Epidermal melanocyte (primary cell): ENCODE measurements around the gene ISLR2.
"Not testable (repeated sequence)": the region's sequence is repeated elsewhere in the genome, so short reads cannot be mapped to it uniquely, and the experiment has no call there.

Experiments
- DNase-seq: peaks from one replicate; pipeline ENCODE4 v3.0.0; 2011; ENCODE audit warnings: low spot score; ENCODE audit not compliant: insufficient read length

ISLR2 gene

GRCh38 chr15:74156678-74157411 lies 26.5 kb downstream of the ISLR2 start:
- no peak for DNase-seq

DNA sequence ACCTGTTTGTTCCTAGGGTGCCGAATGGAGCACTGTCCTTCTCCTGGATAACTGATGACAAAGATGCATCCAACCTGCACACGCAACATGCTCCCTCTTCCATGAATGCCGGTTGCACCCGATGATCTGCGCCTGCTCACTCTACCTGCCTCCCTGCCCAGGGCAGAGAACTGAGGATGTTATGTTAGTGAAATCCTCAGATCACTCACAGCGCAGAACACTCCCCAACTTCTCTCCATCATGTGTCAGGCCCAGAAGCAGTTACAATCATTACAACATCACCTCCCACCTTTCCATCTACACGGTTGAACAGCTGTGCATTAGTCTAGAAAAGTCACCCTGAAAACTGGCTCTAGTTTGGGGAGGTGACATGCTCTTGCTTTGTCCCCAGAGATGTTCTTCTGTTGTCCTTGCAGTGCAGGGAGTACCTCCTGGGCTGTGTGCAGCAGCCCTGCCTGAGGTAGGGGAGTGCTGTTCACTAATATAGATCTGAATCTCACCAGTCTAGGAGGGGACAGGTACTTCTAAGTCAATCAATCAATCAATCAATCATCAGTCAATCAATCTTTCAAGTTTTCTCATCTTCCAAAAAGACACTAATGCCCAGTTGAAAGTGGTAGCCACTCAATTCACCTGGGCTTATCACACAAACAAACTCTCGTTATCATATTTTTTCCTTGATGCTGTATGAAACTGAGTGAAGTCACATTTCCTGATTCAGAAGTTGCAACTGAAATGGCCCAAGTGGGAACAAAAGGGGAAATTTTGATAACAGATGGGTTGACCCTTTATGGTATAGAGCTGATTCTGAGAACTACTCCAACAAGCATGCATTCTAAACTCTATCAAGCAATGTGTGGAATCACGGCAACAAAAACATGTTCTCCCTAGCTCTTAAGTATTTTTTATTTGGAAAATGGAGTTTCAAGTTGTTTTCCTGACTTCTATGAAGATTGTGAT lies 27.8 kb downstream of the ISLR2 start:
- DNase-seq, result no peak

GRCh38 chr15:74158855-74159650 lies 28.7 kb downstream of the ISLR2 start:
- no peak for DNase-seq

DNA sequence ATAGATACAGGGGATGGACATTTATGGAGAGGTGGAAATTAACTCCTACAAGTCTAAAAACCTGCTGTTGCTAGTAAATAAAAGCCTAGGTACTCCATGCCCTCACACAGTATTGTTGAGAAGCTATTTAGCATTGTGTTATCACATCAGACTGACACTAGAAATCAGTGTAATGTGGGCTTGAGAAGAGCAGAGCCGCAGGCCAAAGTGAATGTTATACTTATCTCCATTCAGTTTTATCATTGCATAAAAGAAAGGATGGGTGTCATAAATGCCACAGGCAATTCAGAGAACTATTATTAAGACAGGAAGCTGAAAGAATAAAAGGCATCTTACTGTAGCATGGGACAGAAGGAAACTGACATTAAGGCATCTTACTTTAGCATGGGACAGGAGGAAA lies 29.4 kb downstream of the ISLR2 start:
- no peak for DNase-seq

- DNase-seq, result not testable (repeated sequence)
Measured at GRCh38 chr15:74160390-74160789, 30.0 kb downstream of the ISLR2 start.

GRCh38 chr15:74162195-74162536 lies 31.8 kb downstream of the ISLR2 start:
- DNase-seq, result not testable (repeated sequence)

DNA sequence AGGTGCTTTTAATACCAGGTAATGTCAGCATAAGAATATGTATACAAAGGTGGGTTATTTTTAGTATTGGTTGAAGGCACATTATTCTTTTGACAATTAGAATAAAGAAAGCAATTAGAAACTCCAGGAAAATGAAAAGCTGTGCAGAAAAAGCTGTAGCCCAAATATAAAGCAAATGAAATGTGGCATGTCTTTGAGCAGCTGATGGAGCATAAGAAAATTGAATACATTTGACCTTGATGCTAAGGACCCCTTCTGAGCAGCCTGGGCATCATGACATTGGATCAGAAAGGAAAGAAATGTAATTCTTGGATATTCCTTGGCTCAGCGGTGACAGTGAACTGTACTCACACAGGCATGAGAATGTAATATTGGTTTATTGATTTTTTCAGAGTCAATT lies 35.1 kb downstream of the ISLR2 start:
- DNase-seq, result no peak

DNA sequence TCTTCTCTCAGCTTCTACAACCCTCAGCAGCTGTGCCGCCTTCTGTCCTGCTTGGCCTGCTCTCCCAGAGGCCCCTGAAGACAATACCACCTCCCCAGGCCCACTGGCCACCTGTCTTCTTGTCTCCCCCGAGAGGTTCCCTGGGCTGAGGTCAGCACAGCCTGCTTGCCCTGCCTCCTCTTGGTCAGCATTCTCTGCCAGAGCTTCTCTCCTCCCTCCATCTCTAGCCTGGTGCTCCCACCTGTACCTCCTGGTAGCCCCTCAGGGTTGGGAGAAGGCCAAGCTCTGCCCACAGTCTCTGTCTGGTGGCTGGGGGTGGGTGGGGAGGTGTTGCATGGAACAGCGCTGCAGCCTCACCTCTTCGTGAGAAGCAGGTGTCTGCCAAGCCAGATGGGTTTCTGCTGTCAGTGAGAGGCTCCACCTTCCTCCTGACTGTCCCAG lies 37.5 kb downstream of the ISLR2 start:
- DNase-seq, result no peak

DNA sequence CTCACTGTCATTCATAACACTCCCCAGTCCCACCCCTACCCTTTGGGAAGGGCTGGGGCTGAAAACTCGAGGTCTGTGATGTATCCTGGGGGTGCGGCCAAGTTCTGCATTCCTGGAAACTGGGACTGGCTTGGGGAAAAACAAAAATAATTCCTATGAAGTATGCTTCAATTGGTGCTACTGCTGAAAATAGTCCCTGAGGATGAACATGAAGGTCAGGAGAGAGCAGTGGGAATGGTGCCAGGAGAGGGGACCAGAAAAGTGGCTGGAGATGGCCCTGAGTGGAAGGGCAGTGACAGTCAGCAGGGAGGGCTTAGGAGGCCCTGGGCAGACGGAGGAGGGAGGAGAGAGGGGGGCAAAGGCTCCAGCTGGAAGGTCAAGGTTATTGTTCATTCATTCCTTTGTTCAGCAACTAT lies 38.3 kb downstream of the ISLR2 start:
- DNase-seq, result no peak

- no peak for DNase-seq
Measured at GRCh38 chr15:74170071-74170844, 39.9 kb downstream of the ISLR2 start.

DNA sequence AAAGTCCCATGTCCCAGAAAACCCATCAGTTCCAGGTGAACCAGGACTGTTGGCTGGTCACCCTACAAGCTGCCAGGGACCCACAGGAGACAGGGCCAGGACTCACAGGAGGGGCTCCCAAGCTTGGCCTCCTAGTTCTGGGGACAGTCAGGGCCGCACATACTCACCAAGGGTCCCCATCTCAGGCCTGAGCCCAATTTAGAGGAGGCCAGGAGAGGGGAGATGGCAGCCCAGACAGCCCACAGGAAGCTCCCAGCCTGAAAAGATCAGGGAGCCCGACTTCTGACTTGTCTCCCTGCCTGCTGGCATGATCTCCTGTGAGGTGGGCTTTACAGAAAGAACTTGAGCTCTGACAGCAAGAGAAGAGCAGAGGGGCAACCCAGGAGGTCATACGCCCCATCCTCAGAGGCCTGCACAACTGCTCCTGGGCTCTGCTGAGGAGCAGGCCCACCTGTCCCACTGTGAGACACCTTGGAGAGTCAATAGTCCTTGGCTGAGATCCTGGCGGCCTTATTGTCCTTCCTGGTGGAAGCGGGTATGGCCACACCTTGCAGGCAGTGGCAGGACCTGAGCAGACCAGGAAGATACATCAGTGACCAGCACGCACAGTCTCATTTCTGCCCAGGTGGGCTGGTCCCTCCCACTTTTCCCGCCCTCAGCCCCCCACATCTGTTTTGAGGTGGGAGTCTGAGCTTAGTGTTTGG lies 40.6 kb downstream of the ISLR2 start:
- DNase-seq, result no peak

- DNase-seq, result no peak
Measured at GRCh38 chr15:74171965-74172541, 41.7 kb downstream of the ISLR2 start.

GRCh38 chr15:74172701-74173379 lies 42.5 kb downstream of the ISLR2 start:
- DNase-seq, result no peak

DNA sequence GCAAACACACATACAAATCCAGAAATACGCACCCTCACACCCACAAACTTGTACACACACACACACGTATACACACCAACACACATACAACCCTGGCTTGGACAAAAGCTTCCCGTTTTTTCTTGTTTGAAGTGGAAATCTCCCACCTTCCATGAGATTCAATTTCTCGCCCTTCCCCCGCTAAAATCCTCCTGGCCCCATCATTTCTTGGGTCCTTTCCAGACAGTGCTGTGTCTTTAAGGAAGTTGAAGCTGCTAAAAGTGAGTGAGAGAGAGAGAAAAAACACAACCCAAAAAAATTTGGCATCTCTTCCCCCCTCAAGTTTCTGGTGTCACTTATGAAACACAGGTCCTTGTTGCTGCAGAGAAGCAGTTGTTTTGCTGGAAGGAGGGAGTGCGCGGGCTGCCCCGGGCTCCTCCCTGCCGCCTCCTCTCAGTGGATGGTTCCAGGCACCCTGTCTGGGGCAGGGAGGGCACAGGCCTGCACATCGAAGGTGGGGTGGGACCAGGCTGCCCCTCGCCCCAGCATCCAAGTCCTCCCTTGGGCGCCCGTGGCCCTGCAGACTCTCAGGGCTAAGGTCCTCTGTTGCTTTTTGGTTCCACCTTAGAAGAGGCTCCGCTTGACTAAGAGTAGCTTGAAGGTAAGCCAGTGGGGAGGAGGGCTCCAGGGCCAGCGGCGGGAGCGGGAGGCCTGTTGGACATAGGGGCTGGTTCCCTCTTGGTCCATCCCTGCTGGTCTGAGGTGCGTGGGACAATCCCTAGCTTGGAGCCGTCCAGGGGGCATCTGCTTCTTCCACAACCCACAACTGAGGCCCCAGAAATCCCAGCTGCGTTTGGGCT lies 43.2 kb downstream of the ISLR2 start, which contains the start of gene ISLR:
TSS of gene ISLR (plus strand) at position 331 of the 839 bp plus-strand sequence. CDS start 1,149 bp downstream, outside the sequence.
- peak; percentile 36 for DNase-seq

GRCh38 chr15:74174219-74174957 lies 44.0 kb downstream of the ISLR2 start:
- no peak for DNase-seq

DNA sequence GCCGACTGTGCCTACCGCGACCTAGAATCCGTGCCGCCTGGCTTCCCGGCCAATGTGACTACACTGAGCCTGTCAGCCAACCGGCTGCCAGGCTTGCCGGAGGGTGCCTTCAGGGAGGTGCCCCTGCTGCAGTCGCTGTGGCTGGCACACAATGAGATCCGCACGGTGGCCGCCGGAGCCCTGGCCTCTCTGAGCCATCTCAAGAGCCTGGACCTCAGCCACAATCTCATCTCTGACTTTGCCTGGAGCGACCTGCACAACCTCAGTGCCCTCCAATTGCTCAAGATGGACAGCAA lies 44.5 kb downstream of the ISLR2 start:
- DNase-seq, result no peak

GRCh38 chr15:74175271-74176191 lies 45.1 kb downstream of the ISLR2 start:
- no peak for DNase-seq
